ENCODE measurements around the gene PLXNA4. TPM values are rescaled to one million over a fixed set of nuclear protein-coding genes. Genes with fewer than 3 reads are reported as not detected.

The PLXNA4 gene
- total RNA-seq, 1 donor from 2014 or later, result 16.2 TPM

DNA sequence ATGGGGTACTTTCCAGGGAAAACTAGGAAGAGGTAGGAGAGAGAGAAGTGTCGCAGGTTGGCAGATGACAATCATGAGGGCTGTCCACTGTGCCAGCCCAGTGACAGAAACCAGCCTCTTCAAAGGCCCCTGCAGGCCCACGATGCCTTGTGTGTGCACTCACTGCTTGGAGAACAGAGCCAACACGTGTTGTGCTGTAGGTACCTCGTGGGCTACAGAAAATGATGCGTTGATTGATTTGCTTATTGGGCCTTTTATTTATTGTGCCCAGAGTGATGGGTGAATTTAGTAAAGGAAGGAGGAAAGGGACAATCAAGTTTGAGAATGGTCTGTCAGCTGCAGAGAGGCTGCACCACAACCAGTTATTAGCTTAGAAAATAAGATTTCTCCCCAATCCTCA, 215.1 kb downstream of the PLXNA4 start:
- no peak overlapping the region for H3K4me3 Mint-ChIP-seq (ENCODE audit: unreplicated experiment)
- no peak overlapping the region for H3K27ac Mint-ChIP-seq (ENCODE audit: unreplicated experiment)
- no peaks in the 10 kb centered on the region for H3K4me1 Mint-ChIP-seq (ENCODE audit: low read depth, unreplicated experiment)
- H3K27me3 Mint-ChIP-seq (ENCODE audit: unreplicated experiment), result peaks cover 8% of the 10 kb centered on the region
- H3K36me3 Mint-ChIP-seq (ENCODE audit: unreplicated experiment), result peaks cover 3% of the 10 kb centered on the region
- TF ChIP-seq, protein P1, sequence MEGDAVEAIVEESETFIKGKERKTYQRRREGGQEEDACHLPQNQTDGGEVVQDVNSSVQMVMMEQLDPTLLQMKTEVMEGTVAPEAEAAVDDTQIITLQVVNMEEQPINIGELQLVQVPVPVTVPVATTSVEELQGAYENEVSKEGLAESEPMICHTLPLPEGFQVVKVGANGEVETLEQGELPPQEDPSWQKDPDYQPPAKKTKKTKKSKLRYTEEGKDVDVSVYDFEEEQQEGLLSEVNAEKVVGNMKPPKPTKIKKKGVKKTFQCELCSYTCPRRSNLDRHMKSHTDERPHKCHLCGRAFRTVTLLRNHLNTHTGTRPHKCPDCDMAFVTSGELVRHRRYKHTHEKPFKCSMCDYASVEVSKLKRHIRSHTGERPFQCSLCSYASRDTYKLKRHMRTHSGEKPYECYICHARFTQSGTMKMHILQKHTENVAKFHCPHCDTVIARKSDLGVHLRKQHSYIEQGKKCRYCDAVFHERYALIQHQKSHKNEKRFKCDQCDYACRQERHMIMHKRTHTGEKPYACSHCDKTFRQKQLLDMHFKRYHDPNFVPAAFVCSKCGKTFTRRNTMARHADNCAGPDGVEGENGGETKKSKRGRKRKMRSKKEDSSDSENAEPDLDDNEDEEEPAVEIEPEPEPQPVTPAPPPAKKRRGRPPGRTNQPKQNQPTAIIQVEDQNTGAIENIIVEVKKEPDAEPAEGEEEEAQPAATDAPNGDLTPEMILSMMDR (IDR thresholded peaks at IDR 0.05; ENCODE audit: partially characterized antibody, unreplicated experiment), result no peak
- DNase-seq, result no peak
- peaks cover 6% of the 10 kb centered on the region for H3K9me3 Mint-ChIP-seq (ENCODE audit: unreplicated experiment)

DNA sequence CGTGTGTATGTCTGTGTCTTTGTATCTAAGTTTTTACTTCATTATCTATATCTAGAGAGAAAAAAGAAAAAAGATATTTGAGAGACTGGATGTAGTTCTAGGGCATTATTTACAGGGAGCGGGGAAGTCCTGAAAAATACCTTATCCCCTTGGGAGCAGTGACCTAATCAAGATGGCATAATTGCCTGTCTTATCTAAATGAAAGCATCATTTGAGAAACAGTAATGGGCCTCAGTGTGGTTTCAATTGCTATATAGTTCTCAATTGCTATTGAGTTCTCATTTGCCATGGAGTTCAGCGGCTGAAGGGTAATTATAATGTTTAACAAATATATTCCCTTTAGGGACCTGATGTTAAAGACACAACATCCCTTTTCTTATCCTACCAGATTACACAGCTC, 216.5 kb downstream of the PLXNA4 start:
- TF ChIP-seq, protein P1 (IDR thresholded peaks at IDR 0.05; ENCODE audit: partially characterized antibody, unreplicated experiment), result no peak
- Mint-ChIP-seq H3K36me3 (ENCODE audit: unreplicated experiment) (peaks cover 3% of the 10 kb centered on the region), H3K9me3 (ENCODE audit: unreplicated experiment) (peaks cover 4% of the 10 kb centered on the region), H3K4me1 (ENCODE audit: low read depth, unreplicated experiment) (no peaks in the 10 kb centered on the region), H3K27ac (ENCODE audit: unreplicated experiment) (no peak overlapping the region), H3K27me3 (ENCODE audit: unreplicated experiment) (peaks cover 8% of the 10 kb centered on the region), H3K4me3 (ENCODE audit: unreplicated experiment) (no peak overlapping the region)
- no peak for DNase-seq

DNA sequence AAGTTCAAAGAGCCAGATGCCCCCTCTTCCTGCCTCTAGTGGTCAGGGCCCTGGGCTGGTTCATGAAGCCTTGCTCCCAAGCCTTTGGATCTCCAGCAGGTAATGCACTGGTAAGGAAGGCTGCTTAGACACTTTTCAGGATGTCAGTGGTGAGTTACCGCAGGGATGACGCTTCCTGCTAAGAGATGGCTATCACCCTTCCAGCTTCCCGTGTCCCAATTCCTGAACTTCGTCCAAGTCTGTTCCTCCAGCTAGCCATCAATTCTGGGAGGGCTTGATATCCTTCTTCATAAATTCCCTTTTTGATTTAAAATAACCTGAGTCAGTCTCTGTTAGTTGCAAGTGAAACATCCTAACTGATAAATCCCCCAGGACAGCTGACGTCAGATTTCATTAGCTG, 221.2 kb downstream of the PLXNA4 start:
- TF ChIP-seq, protein P1 (IDR thresholded peaks at IDR 0.05; ENCODE audit: partially characterized antibody, unreplicated experiment), result no peak
- Mint-ChIP-seq H3K9me3 (ENCODE audit: unreplicated experiment) (peaks cover 4% of the 10 kb centered on the region), H3K4me1 (ENCODE audit: low read depth, unreplicated experiment) (peaks cover 2% of the 10 kb centered on the region)

DNA sequence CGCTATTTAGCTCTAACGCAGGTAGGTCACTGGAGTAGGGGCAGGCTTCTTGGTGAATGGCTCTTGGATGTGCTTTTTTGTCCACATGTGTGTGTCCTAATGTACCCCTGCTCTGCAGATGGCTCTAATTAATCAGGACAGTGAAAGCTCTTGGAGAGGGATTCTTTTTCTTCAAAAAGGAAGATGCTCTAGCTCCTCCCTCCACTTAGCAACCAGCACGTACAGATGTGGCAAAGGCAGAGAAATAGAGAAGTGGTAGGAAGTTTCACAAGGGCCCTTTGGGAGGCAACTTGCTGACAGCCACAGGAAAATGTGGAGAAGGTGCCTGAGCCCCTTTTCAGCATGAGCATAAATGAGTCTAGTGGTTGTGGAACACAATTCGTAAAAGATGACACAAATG, 221.7 kb downstream of the PLXNA4 start:
- TF ChIP-seq, protein P1 (IDR thresholded peaks at IDR 0.05; ENCODE audit: partially characterized antibody, unreplicated experiment), result no peak
- H3K4me3 Mint-ChIP-seq (ENCODE audit: unreplicated experiment), result no peak overlapping the region
- H3K27me3 Mint-ChIP-seq (ENCODE audit: unreplicated experiment), result peaks cover 1% of the 10 kb centered on the region
- peaks cover 3% of the 10 kb centered on the region for H3K36me3 Mint-ChIP-seq (ENCODE audit: unreplicated experiment)
- no peak for DNase-seq
- H3K27ac Mint-ChIP-seq (ENCODE audit: unreplicated experiment), result no peak overlapping the region
- H3K9me3 Mint-ChIP-seq (ENCODE audit: unreplicated experiment), result peaks cover 4% of the 10 kb centered on the region
- H3K4me1 Mint-ChIP-seq (ENCODE audit: low read depth, unreplicated experiment), result peaks cover 6% of the 10 kb centered on the region

More for the DNA sequence above, 221.2 kb downstream of the PLXNA4 start:
- no peak for DNase-seq
- H3K27ac Mint-ChIP-seq (ENCODE audit: unreplicated experiment), result no peak overlapping the region
- peaks cover 3% of the 10 kb centered on the region for H3K36me3 Mint-ChIP-seq (ENCODE audit: unreplicated experiment)
- H3K4me3 Mint-ChIP-seq (ENCODE audit: unreplicated experiment), result no peak overlapping the region
- peaks cover 1% of the 10 kb centered on the region for H3K27me3 Mint-ChIP-seq (ENCODE audit: unreplicated experiment)

DNA sequence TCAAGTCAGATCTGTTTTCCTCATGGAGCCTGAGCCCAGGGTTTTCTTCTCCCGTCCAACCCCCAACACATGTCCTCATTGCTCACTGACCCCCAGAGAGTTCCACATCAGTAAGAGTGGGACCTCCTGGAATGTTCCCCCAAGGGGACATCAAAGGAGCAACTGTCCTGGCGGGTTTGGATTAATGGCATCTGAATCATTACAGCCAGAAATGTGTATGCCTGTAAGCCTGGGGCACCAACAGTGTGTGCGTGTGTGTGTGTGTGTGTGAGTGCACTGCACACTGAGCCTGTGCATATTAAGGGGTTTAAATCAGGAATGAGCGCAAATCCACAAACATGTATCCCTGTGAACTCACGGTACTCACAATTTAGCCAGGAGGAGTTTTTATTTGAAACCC, 222.3 kb downstream of the PLXNA4 start:
- no peak for DNase-seq
- Mint-ChIP-seq H3K4me3 (ENCODE audit: unreplicated experiment) (no peak overlapping the region), H3K4me1 (ENCODE audit: low read depth, unreplicated experiment) (peaks cover 6% of the 10 kb centered on the region), H3K27ac (ENCODE audit: unreplicated experiment) (no peak overlapping the region), H3K9me3 (ENCODE audit: unreplicated experiment) (peaks cover 4% of the 10 kb centered on the region), H3K27me3 (ENCODE audit: unreplicated experiment) (peaks cover 1% of the 10 kb centered on the region), H3K36me3 (ENCODE audit: unreplicated experiment) (peaks cover 3% of the 10 kb centered on the region)
- TF ChIP-seq, protein P1 (IDR thresholded peaks at IDR 0.05; ENCODE audit: partially characterized antibody, unreplicated experiment), result no peak
